Measurements from ENCODE around the gene UBE2E2.

The UBE2E2 gene

GRCh38 chr3:23236890-23237289, 33.8 kb downstream of the UBE2E2 start:
- TF ChIP-seq CTCF (IDR thresholded peaks at IDR 0.05; ENCODE audit: insufficient read depth, low read depth, low read length, missing control alignments): no peak
- DNase-seq (ENCODE audit: low read depth): no peak

GRCh38 chr3:23238156-23238555, 35.0 kb downstream of the UBE2E2 start:
- no peak for DNase-seq (ENCODE audit: low read depth)
- no peak overlapping the region for H3K4me3 ChIP-seq (ENCODE audit: low read depth, low read length)
- no peak for TF ChIP-seq CTCF (IDR thresholded peaks at IDR 0.05; ENCODE audit: insufficient read depth, low read depth, low read length, missing control alignments)

More at GRCh38 chr3:23236890-23237289, 33.8 kb downstream of the UBE2E2 start:
- no peak overlapping the region for H3K4me3 ChIP-seq (ENCODE audit: low read depth, low read length)

- no peak for DNase-seq (ENCODE audit: low read depth)
- H3K4me3 ChIP-seq (ENCODE audit: low read depth, low read length): no peak overlapping the region
- TF ChIP-seq CTCF (IDR thresholded peaks at IDR 0.05; ENCODE audit: insufficient read depth, low read depth, low read length, missing control alignments): no peak
These were observed 35.5 kb downstream of the UBE2E2 start for GRCh38 chr3:23238578-23238977.

GRCh38 chr3:23239211-23240068, 36.3 kb downstream of the UBE2E2 start:
- TF ChIP-seq CTCF (IDR thresholded peaks at IDR 0.05; ENCODE audit: insufficient read depth, low read depth, low read length, missing control alignments): no peak
- DNase-seq (ENCODE audit: low read depth): no peak
- no peak overlapping the region for H3K4me3 ChIP-seq (ENCODE audit: low read depth, low read length)

- DNase-seq (ENCODE audit: low read depth): no peak
- no peak for TF ChIP-seq CTCF (IDR thresholded peaks at IDR 0.05; ENCODE audit: insufficient read depth, low read depth, low read length, missing control alignments)
- H3K4me3 ChIP-seq (ENCODE audit: low read depth, low read length): no peak overlapping the region
These were observed 37.2 kb downstream of the UBE2E2 start for GRCh38 chr3:23240171-23240785.

GRCh38 chr3:23241256-23241655, 38.1 kb downstream of the UBE2E2 start:
- no peak for DNase-seq (ENCODE audit: low read depth)
- no peak overlapping the region for H3K4me3 ChIP-seq (ENCODE audit: low read depth, low read length)
- TF ChIP-seq CTCF (IDR thresholded peaks at IDR 0.05; ENCODE audit: insufficient read depth, low read depth, low read length, missing control alignments): no peak
